BE2C (cell line): ENCODE results near the gene SBF2.

Source experiments
- DNase-seq: peaks from one replicate; pipeline ENCODE4 v3.0.0-alpha.2; 2020
- H3K27me3 ChIP-seq: fragments of 250-450 bp; sonication (Bioruptor Pico); 2 replicates; pipeline ENCODE4 v1.5.1; 2020; ENCODE audit warnings: mild to moderate bottlenecking
- H3K36me3 ChIP-seq: fragments of 250-450 bp; sonication (Bioruptor Pico); 2 replicates; pipeline ENCODE4 v1.5.1; 2020; ENCODE audit warnings: mild to moderate bottlenecking
- H3K4me1 ChIP-seq: fragments of 250-450 bp; sonication (Bioruptor Pico); 2 replicates; pipeline ENCODE4 v1.5.1; 2020
- H3K4me3 ChIP-seq: 2 replicates; pipeline ENCODE4 v1.5.1; 2011; ENCODE audit warnings: low read depth, low read length
- H3K9me3 ChIP-seq: fragments of 250-450 bp; sonication (Bioruptor Pico); 2 replicates; pipeline ENCODE4 v1.5.1; 2020
- CTCF ChIP-seq: IDR thresholded peaks from 2 replicates; pipeline ENCODE4 v1.5.1; 2012; ENCODE audit warnings: mild to moderate bottlenecking, low read depth, low read length

Gene SBF2

GRCh38 chr11:10287140-10287539 is 6.9 kb downstream of the SBF2 start:
- no peak overlapping the region for H3K4me3 ChIP-seq
- no peak for TF ChIP-seq CTCF

GRCh38 chr11:10285148-10285802 is 8.7 kb downstream of the SBF2 start:
- H3K4me1 ChIP-seq, result no peaks in the 10 kb centered on the region
- no peak for DNase-seq

More at GRCh38 chr11:10287140-10287539, 6.9 kb downstream of the SBF2 start:
- Histone ChIP-seq H3K27me3 (no peaks in the 10 kb centered on the region), H3K36me3 (no peaks in the 10 kb centered on the region), H3K4me1 (no peaks in the 10 kb centered on the region), H3K9me3 (no peaks in the 10 kb centered on the region)
- DNase-seq, result no peak

GRCh38 chr11:10283991-10284390 is 10.0 kb downstream of the SBF2 start:
- Histone ChIP-seq H3K4me1 (no peaks in the 10 kb centered on the region), H3K36me3 (no peaks in the 10 kb centered on the region), H3K27me3 (no peaks in the 10 kb centered on the region), H3K4me3 (no peak overlapping the region), H3K9me3 (no peaks in the 10 kb centered on the region)
- no peak for DNase-seq
- TF ChIP-seq CTCF, result no peak

More at GRCh38 chr11:10285148-10285802, 8.7 kb downstream of the SBF2 start:
- Histone ChIP-seq H3K27me3 (no peaks in the 10 kb centered on the region), H3K36me3 (no peaks in the 10 kb centered on the region), H3K4me3 (no peak overlapping the region), H3K9me3 (no peaks in the 10 kb centered on the region)
- no peak for TF ChIP-seq CTCF

GRCh38 chr11:10282117-10282516 is 11.9 kb downstream of the SBF2 start:
- no peak for TF ChIP-seq CTCF
- Histone ChIP-seq H3K27me3 (no peaks in the 10 kb centered on the region), H3K4me1 (no peaks in the 10 kb centered on the region), H3K4me3 (no peak overlapping the region), H3K36me3 (no peaks in the 10 kb centered on the region), H3K9me3 (no peaks in the 10 kb centered on the region)
- DNase-seq, result no peak

- no peak for DNase-seq
- Histone ChIP-seq H3K9me3 (no peaks in the 10 kb centered on the region), H3K4me3 (no peak overlapping the region), H3K36me3 (no peaks in the 10 kb centered on the region), H3K4me1 (no peaks in the 10 kb centered on the region), H3K27me3 (no peaks in the 10 kb centered on the region)
- TF ChIP-seq CTCF, result no peak
These were observed 18.3 kb downstream of the SBF2 start for GRCh38 chr11:10275714-10276113.

- TF ChIP-seq CTCF, result no peak
- no peaks in the 10 kb centered on the region for H3K27me3 ChIP-seq
- no peaks in the 10 kb centered on the region for H3K9me3 ChIP-seq
- no peaks in the 10 kb centered on the region for H3K36me3 ChIP-seq
- H3K4me3 ChIP-seq, result no peak overlapping the region
- H3K4me1 ChIP-seq, result no peaks in the 10 kb centered on the region
- DNase-seq, result no peak
These were observed 19.3 kb downstream of the SBF2 start for GRCh38 chr11:10274726-10275125.
